GM04503 (cell line): Measurements from ENCODE around the gene WDFY4.

Experiments
- DNase-seq: peaks from one replicate; pipeline ENCODE4 v3.0.0-alpha.2; 2012; ENCODE audit warnings: low read depth

WDFY4 gene

GRCh38 chr10:48690791-48691660, 6.4 kb downstream of the WDFY4 start:
- no peak for DNase-seq

GRCh38 chr10:48691812-48692528, 7.3 kb downstream of the WDFY4 start:
- no peak for DNase-seq

GRCh38 chr10:48692748-48693147, 8.1 kb downstream of the WDFY4 start:
- DNase-seq, result no peak

- DNase-seq, result no peak
These were observed 8.5 kb downstream of the WDFY4 start for GRCh38 chr10:48693206-48693605.

- no peak for DNase-seq
These were observed 9.8 kb downstream of the WDFY4 start for GRCh38 chr10:48694371-48695030.

- DNase-seq, result no peak
These were observed 11.2 kb downstream of the WDFY4 start for GRCh38 chr10:48695636-48696534.

- no peak for DNase-seq
These were observed 11.8 kb downstream of the WDFY4 start for GRCh38 chr10:48696535-48696873.

GRCh38 chr10:48697091-48697490, 12.4 kb downstream of the WDFY4 start:
- no peak for DNase-seq

- no peak for DNase-seq
These were observed 13.4 kb downstream of the WDFY4 start for GRCh38 chr10:48697821-48698764.

- DNase-seq, result no peak
These were observed 14.4 kb downstream of the WDFY4 start for GRCh38 chr10:48699011-48699627.

- no peak for DNase-seq
These were observed 15.4 kb downstream of the WDFY4 start for GRCh38 chr10:48700071-48700470.

GRCh38 chr10:48700493-48700892, 15.8 kb downstream of the WDFY4 start:
- DNase-seq, result no peak

- no peak for DNase-seq
These were observed 16.6 kb downstream of the WDFY4 start for GRCh38 chr10:48701139-48701901.

- no peak for DNase-seq
These were observed 17.3 kb downstream of the WDFY4 start for GRCh38 chr10:48701941-48702340.

- DNase-seq, result no peak
These were observed 19.0 kb downstream of the WDFY4 start for GRCh38 chr10:48703531-48704122.

- DNase-seq, result no peak
These were observed 19.5 kb downstream of the WDFY4 start for GRCh38 chr10:48704156-48704555.

- DNase-seq, result no peak
These were observed 20.8 kb downstream of the WDFY4 start for GRCh38 chr10:48705401-48705938.

- no peak for DNase-seq
These were observed 22.8 kb downstream of the WDFY4 start for GRCh38 chr10:48707472-48707871.

GRCh38 chr10:48708144-48708543, 23.5 kb downstream of the WDFY4 start:
- DNase-seq, result no peak
